ENCODE measurements around the gene FBF1.

GRCh38 chr17:75975757-75976174, 34.9 kb upstream of the FBF1 start:
- TF ChIP-seq CTCF (IDR thresholded peaks at IDR 0.05) (no peak), POLR2A (IDR thresholded peaks at IDR 0.05) (no peak)
